HEK293 (cell line): ENCODE data around the gene TMIE.

ENCODE experiments used
- CTCF ChIP-seq: fragments of 450-650 bp; formaldehyde crosslinking; IDR thresholded peaks from 2 replicates; pipeline ENCODE4 v1.5.1; 2016; ENCODE audit warnings: missing biosample characterization, missing genetic modification characterization
- KLF9 ChIP-seq: fragments of 450-650 bp; formaldehyde crosslinking; IDR thresholded peaks from 2 replicates; pipeline ENCODE4 v1.5.1; 2016; ENCODE audit warnings: missing biosample characterization, missing genetic modification characterization, low read depth
- REST ChIP-seq: fragments of 450-650 bp; formaldehyde crosslinking; IDR thresholded peaks from 2 replicates; pipeline ENCODE4 v1.5.1; 2016; ENCODE audit warnings: missing biosample characterization, missing genetic modification characterization
- ZBTB21 ChIP-seq: fragments of 450-650 bp; formaldehyde crosslinking; IDR thresholded peaks from 2 replicates; pipeline ENCODE4 v1.5.1; 2017; ENCODE audit warnings: missing biosample characterization, missing genetic modification characterization
- ZEB2 ChIP-seq: fragments of 450-650 bp; formaldehyde crosslinking; IDR thresholded peaks from 2 replicates; pipeline ENCODE4 v1.5.1; 2016; ENCODE audit warnings: missing biosample characterization, missing genetic modification characterization
- ZNF155 ChIP-seq: fragments of 450-650 bp; formaldehyde crosslinking; IDR thresholded peaks from 2 replicates; pipeline ENCODE4 v1.5.1; 2016; ENCODE audit warnings: missing biosample characterization, missing genetic modification characterization
- ZNF521 ChIP-seq: fragments of 450-650 bp; formaldehyde crosslinking; IDR thresholded peaks from 2 replicates; pipeline ENCODE4 v1.5.1; 2017; ENCODE audit warnings: missing biosample characterization, mild to moderate bottlenecking, missing genetic modification characterization
- ZNF658 ChIP-seq: fragments of 450-650 bp; formaldehyde crosslinking; IDR thresholded peaks from 2 replicates; pipeline ENCODE4; 2016; ENCODE audit warnings: missing biosample characterization, missing genetic modification characterization

- TF ChIP-seq CTCF = no peak
- no peak for TF ChIP-seq ZEB2 (tag by site-specific recombination)
- TF ChIP-seq ZNF521 (tag by site-specific recombination) = no peak
- TF ChIP-seq ZNF155 (tag by site-specific recombination) = no peak
- no peak for TF ChIP-seq REST (tag by site-specific recombination)
- no peak for TF ChIP-seq ZBTB21 (tag by site-specific recombination)
- no peak for TF ChIP-seq KLF9 (tag by site-specific recombination)
- no peak for TF ChIP-seq ZNF658 (tag by site-specific recombination)
Observed at GRCh38 chr3:46710671-46711295, 9.6 kb downstream of the TMIE start.
